Measurements from ENCODE around the gene AVEN. TPM values are rescaled to one million over a fixed set of nuclear protein-coding genes. Genes with fewer than 3 reads are reported as not detected.

Gene AVEN
- total and polyA plus RNA-seq, 12 donors: 6.9 to 22.9 (median 13.7) TPM

DNA sequence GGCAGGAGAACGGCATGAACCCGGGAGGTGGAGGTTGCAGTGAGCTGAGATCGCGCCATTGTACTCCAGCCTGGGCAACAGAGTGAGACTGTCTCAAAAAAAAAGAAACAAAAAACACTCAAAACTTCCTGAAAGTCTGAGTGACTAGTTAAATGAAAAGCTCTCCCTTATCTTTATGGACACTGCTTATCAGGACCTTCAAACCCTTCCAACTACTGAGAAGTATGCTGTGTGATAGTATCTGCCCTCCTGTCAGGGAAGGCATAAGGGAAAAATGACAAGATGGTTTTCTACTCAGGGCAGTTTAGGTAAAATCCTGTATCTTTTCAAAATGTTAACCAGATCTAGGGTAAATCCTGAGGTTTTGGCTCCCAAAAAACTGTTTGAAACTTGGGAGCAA lies 40.9 kb upstream of the AVEN start:
- no peak for TF ChIP-seq POLR2A (IDR thresholded peaks at IDR 0.05)
- TF ChIP-seq, protein P1, sequence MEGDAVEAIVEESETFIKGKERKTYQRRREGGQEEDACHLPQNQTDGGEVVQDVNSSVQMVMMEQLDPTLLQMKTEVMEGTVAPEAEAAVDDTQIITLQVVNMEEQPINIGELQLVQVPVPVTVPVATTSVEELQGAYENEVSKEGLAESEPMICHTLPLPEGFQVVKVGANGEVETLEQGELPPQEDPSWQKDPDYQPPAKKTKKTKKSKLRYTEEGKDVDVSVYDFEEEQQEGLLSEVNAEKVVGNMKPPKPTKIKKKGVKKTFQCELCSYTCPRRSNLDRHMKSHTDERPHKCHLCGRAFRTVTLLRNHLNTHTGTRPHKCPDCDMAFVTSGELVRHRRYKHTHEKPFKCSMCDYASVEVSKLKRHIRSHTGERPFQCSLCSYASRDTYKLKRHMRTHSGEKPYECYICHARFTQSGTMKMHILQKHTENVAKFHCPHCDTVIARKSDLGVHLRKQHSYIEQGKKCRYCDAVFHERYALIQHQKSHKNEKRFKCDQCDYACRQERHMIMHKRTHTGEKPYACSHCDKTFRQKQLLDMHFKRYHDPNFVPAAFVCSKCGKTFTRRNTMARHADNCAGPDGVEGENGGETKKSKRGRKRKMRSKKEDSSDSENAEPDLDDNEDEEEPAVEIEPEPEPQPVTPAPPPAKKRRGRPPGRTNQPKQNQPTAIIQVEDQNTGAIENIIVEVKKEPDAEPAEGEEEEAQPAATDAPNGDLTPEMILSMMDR (IDR thresholded peaks at IDR 0.05): no peak
- Histone ChIP-seq H3K36me3 (replicated peaks in 1 of 2) (peaks cover 0 to 9% of the 10 kb centered on the region in 2 donors), H3K4me1 (replicated peaks in 1 of 2) (no peaks in the 10 kb centered on the region), H3K27me3 (no peaks in the 10 kb centered on the region), H3K4me3 (no peak overlapping the region), H3K9me3 (replicated peaks in 1 of 3) (no peaks in the 10 kb centered on the region), H3K27ac (no peak overlapping the region)
- WGBS, 4 donors: 56 to 100% (median 83%) methylated on average over 4 of the region's 4 CpGs
- DNase-seq: no peak
- intact Hi-C loops (cut with DNase I): no loop called here

DNA sequence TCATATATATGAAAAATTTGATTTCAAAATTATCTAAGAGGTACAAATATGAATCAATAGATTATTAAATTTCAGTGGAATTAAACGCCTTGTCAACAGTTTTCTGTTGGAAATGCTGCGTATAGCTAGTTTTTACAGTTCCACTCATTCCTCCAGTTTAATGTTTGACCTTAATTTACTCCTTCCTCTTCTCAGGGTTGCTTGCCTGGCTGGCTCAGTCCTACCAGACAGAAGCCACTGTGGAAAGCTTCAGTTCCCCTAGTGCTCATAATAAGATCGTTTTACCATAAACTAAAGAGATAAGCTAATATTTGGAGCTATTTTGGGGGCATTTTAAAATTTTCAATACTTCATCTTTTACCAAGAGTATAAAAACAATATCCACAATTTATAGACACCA lies 39.9 kb upstream of the AVEN start:
- no peaks in the 10 kb centered on the region for H3K27me3 ChIP-seq
- no peaks in the 10 kb centered on the region for H3K4me1 ChIP-seq (replicated peaks in 1 of 2)
- no peak overlapping the region for H3K4me3 ChIP-seq
- DNase-seq: no peak
- peaks cover 0 to 1% of the 10 kb centered on the region in 2 donors for H3K36me3 ChIP-seq (replicated peaks in 1 of 2)
- H3K9me3 ChIP-seq (replicated peaks in 1 of 3): no peaks in the 10 kb centered on the region
- H3K27ac ChIP-seq: no peak overlapping the region
- TF ChIP-seq, protein P1 (IDR thresholded peaks at IDR 0.05): no peak
- no peak for TF ChIP-seq POLR2A (IDR thresholded peaks at IDR 0.05)
- intact Hi-C loops (cut with DNase I): no loop called here
- WGBS, 4 donors: 82 to 86% (median 84%) methylated on average over 3 of the region's 3 CpGs

DNA sequence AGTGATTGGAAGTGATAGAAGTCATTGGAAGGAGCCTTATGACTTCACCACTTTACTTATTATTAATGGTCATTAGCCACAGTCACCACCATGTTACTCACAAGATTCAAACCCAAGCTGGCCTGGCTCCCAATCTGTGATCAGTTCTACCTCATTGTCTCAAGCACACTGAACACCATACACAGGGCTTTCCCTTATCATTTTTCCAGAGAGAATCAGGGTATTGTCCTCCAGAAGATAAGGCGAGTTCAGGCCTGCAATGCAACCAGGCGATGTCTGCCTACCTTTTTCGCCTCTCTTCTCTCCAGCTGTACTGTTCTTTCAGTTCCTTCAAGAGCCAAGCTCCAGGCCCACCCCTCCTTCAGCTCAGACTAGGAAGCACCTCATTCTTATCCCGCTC lies 37.8 kb upstream of the AVEN start:
- H3K27me3 ChIP-seq: no peaks in the 10 kb centered on the region
- no peaks in the 10 kb centered on the region for H3K36me3 ChIP-seq (replicated peaks in 1 of 2)
- H3K4me3 ChIP-seq: no peak overlapping the region
- WGBS, 4 donors: 91 to 95% (median 94%) methylated on average over 4 of the region's 4 CpGs
- H3K4me1 ChIP-seq (replicated peaks in 1 of 2): no peaks in the 10 kb centered on the region
- no peak for TF ChIP-seq POLR2A (IDR thresholded peaks at IDR 0.05)
- TF ChIP-seq, protein P1 (IDR thresholded peaks at IDR 0.05): no peak
- DNase-seq: no peak
- intact Hi-C loops (cut with DNase I): no loop called here
- H3K27ac ChIP-seq: no peak overlapping the region
- no peaks in the 10 kb centered on the region for H3K9me3 ChIP-seq (replicated peaks in 1 of 3)

DNA sequence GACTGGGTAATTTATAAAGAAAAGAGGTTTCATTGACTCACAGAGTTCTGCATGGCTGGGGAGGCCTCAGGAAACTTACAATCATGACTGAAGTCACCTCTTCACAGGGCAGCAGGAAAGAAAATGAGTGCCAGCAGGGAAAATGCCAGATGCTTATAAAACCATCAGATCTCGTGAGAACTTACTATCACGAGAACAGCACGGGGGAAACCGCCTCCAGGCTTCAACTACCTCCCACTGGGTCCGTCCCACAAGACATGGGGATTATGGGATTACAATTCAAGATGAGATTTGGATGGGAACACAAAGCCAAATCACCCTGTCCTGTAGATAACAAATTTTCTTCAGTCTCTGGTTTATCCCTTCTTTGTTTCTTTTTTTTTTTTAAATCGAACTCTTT lies 31.0 kb upstream of the AVEN start:
- Histone ChIP-seq H3K36me3 (replicated peaks in 1 of 2) (no peaks in the 10 kb centered on the region), H3K4me3 (no peak overlapping the region), H3K27me3 (no peaks in the 10 kb centered on the region), H3K4me1 (replicated peaks in 1 of 2) (no peaks in the 10 kb centered on the region), H3K27ac (no peak overlapping the region), H3K9me3 (replicated peaks in 1 of 3) (no peaks in the 10 kb centered on the region)
- TF ChIP-seq, protein P1 (IDR thresholded peaks at IDR 0.05): no peak
- TF ChIP-seq POLR2A (IDR thresholded peaks at IDR 0.05): no peak
- WGBS, 4 donors: 74 to 80% (median 79%) methylated on average over 6 of the region's 6 CpGs
- no peak for DNase-seq
- intact Hi-C loops (cut with DNase I): no loop called here
